HG03280 (cell line): Measurements from ENCODE around the gene ZNF488.
A peak's percentile ranks its signal among the peaks of the same experiment; 100 is the strongest.
"Not testable (repeated sequence)": the region's sequence is repeated elsewhere in the genome, so short reads cannot be mapped to it uniquely, and the experiment has no call there.

Experiments
- ATAC-seq: cut with Tn5 transposase; IDR thresholded peaks from one replicate; pipeline ENCODE4 v1.9.1; 2021; ENCODE audit warnings: mild to moderate bottlenecking, moderate library complexity; ENCODE audit not compliant: unreplicated experiment

ZNF488 gene

GRCh38 chr10:47384148-47384921, at the start of gene ZNF488:
ZNF488 (minus strand) TSS chr10:47384293; CDS start chr10:47368829, 15,464 bp downstream.
- ATAC-seq = peak; percentile 96

GRCh38 chr10:47425813-47426419, 41.8 kb upstream of the ZNF488 start:
- no peak for ATAC-seq

- ATAC-seq = no peak
Observed at GRCh38 chr10:47424231-47424630, 40.1 kb upstream of the ZNF488 start.

- ATAC-seq = no peak
Observed at GRCh38 chr10:47423476-47423875, 39.4 kb upstream of the ZNF488 start.

- ATAC-seq = no peak
Observed at GRCh38 chr10:47421057-47421952, 37.2 kb upstream of the ZNF488 start.

- no peak for ATAC-seq
Observed at GRCh38 chr10:47420305-47421056, 36.4 kb upstream of the ZNF488 start.

- no peak for ATAC-seq
Observed at GRCh38 chr10:47419421-47419820, 35.3 kb upstream of the ZNF488 start.

- ATAC-seq = no peak
Observed at GRCh38 chr10:47418966-47419365, 34.9 kb upstream of the ZNF488 start.

- no peak for ATAC-seq
Observed at GRCh38 chr10:47418321-47418720, 34.2 kb upstream of the ZNF488 start.

- not testable (repeated sequence) for ATAC-seq
Observed at GRCh38 chr10:47416305-47417218, 32.5 kb upstream of the ZNF488 start.

- no peak for ATAC-seq
Observed at GRCh38 chr10:47415520-47416304, 31.6 kb upstream of the ZNF488 start.

- ATAC-seq = no peak
Observed at GRCh38 chr10:47414752-47415519, 30.8 kb upstream of the ZNF488 start.

GRCh38 chr10:47414227-47414592, 30.1 kb upstream of the ZNF488 start:
- ATAC-seq = no peak

- ATAC-seq = no peak
Observed at GRCh38 chr10:47413531-47414226, 29.6 kb upstream of the ZNF488 start.

- no peak for ATAC-seq
Observed at GRCh38 chr10:47412869-47413268, 28.8 kb upstream of the ZNF488 start.

- no peak for ATAC-seq
Observed at GRCh38 chr10:47412177-47412730, 28.2 kb upstream of the ZNF488 start.

- no peak for ATAC-seq
Observed at GRCh38 chr10:47410862-47411261, 26.8 kb upstream of the ZNF488 start.
